GM18870 (cell line): ENCODE results near the gene MICALL2.

Experiments used
- ATAC-seq: cut with Tn5 transposase; IDR thresholded peaks from one replicate; pipeline ENCODE4 v1.9.1; 2021; ENCODE audit warnings: moderate library complexity; ENCODE audit not compliant: unreplicated experiment

The MICALL2 gene

GRCh38 chr7:1434891-1435670 lies 24.2 kb downstream of the MICALL2 start:
- ATAC-seq, result no peak

GRCh38 chr7:1434165-1434718 lies 25.0 kb downstream of the MICALL2 start:
- ATAC-seq, result no peak

GRCh38 chr7:1433128-1433920 lies 25.9 kb downstream of the MICALL2 start:
- ATAC-seq, result no peak

GRCh38 chr7:1432411-1433082 lies 26.7 kb downstream of the MICALL2 start:
- no peak for ATAC-seq

- no peak for ATAC-seq
Observed at GRCh38 chr7:1431634-1432380, 27.5 kb downstream of the MICALL2 start.

DNA sequence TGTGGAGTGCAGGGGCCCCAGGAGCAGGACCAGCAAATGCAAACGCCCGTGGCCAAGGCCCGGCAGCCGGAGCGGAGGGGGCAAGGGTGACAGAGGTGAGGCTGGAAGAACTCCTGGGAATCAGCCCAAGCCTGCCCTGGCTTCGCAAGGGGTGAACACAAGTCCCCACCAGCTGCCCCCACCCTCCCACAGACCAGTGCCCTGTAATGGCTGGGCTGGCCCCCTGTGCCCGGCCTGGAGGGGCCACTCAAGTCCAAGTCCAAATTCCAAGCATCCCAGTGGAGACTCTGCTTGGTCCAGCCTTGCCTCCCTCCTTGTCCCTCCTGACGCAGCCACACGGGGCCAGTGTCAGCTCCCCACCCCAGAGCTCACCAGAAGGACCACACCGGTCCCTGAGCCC lies 28.0 kb downstream of the MICALL2 start:
- no peak for ATAC-seq

- ATAC-seq, result no peak
Observed at GRCh38 chr7:1430056-1430845, 29.0 kb downstream of the MICALL2 start.

- ATAC-seq, result no peak
Observed at GRCh38 chr7:1428941-1429501, 30.2 kb downstream of the MICALL2 start.

- ATAC-seq, result no peak
Observed at GRCh38 chr7:1427064-1427657, 32.1 kb downstream of the MICALL2 start.

- no peak for ATAC-seq
Observed at GRCh38 chr7:1426474-1426873, 32.8 kb downstream of the MICALL2 start.

DNA sequence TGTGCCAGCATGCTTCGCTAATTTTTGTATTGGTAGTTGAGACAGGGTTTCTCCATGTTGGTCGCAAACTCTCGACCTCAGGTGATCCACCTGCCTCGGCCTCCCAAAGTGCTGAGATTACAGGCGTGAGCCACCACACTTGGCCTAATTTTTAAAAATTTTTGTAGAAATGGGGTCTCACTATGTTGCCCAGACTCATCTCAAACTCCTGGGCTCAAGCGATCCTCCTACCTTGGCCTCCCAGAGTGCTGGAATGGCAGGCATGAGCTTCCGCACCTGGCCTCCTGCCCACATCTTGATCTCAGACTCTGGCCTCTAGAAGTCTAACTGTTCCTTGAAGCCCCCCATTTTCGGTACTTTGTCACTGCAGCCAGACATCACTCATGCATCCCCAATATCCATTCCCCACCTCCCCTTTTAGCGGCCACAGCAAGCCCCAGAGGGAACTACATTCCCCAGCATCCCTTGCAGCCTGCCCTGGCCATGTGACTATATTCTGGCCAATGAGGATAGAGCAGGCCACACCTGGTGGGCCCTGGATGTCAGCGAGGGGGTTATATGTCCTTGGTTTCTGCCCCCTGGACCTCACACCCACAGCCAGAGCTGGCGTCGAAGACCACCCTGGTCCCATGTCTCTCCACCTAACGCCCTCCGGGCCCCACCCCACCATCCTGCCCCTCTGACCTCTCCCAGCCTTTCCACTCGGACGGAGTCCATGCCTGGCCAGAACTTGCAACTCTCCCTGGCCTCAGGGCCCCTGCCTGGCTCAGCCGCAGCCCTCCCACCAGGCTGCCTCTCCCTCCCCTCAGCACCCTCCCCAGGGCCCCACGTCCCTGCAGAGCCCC lies 33.8 kb downstream of the MICALL2 start:
- no peak for ATAC-seq

DNA sequence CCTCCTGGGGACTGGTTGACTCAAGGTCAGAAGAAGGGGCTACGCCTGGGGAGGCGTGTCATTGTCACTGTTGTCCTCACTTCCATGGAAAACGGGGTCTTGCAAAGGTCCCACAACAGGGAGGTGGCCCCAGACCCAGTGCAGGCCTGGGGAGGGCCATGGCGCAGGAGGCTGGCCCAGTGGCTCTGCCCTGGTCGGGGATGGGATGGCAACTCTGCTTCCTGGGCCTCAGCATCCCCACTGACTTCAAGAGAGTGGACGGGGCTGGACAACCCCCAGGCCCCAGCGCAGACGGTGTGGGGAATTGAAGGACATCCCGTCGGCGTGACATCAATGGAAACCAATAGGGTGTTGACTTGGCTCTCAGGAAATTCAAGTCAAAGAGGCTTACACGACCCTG lies 35.2 kb downstream of the MICALL2 start:
- ATAC-seq, result no peak

DNA sequence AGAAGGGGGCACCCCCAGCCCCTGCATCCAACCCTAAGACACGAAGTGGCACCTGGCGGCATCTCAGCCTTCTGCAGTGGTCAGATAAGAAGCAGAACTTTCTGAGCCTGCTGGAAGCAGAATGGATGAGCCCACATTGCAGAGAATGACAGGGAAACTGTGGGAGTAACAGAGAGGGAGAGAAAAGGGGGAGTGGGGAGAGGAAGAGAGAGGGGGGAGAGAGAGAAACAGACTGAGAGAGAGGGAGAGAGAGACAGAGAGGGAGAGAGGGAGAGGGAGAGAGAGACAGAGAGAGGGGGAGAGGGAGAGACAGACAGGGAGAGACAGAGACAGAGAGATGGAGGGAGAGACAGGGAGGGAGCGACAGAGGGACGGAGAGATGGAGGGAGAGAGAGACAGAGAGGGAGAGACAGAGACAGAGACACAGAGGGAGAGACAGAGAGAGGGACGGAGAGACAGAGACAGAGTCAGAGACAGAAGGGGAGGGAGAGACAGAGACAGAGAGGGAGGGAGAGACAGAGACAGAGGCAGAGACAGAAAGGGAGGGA lies 35.9 kb downstream of the MICALL2 start:
- ATAC-seq, result no peak

GRCh38 chr7:1422512-1423263 lies 36.6 kb downstream of the MICALL2 start:
- no peak for ATAC-seq

GRCh38 chr7:1421946-1422345 lies 37.3 kb downstream of the MICALL2 start:
- no peak for ATAC-seq

GRCh38 chr7:1421020-1421790 lies 38.1 kb downstream of the MICALL2 start:
- ATAC-seq, result no peak

- no peak for ATAC-seq
Observed at GRCh38 chr7:1419688-1420087, 39.6 kb downstream of the MICALL2 start.
